SJCRH30 (cell line): Measurements from ENCODE around the gene PLIN4. TPM values are rescaled to one million over a fixed set of nuclear protein-coding genes. Genes with fewer than 3 reads are reported as not detected.
A peak's percentile ranks its signal among the peaks of the same experiment; 100 is the strongest.

ENCODE experiments used
- DNase-seq, 2 experiments: peaks; one replicate each; pipeline ENCODE4 v3.0.0-alpha.2; 2015 to 2020
- H3K27ac ChIP-seq: fragments of 250-450 bp; sonication (Bioruptor Pico); 2 replicates; pipeline ENCODE4 v1.5.1; 2020; ENCODE audit warnings: mild to moderate bottlenecking, moderate library complexity
- H3K27me3 ChIP-seq: fragments of 250-450 bp; sonication (Bioruptor Pico); 2 replicates; pipeline ENCODE4 v1.5.1; 2020; ENCODE audit warnings: mild to moderate bottlenecking, moderate library complexity
- H3K36me3 ChIP-seq: fragments of 250-450 bp; sonication (Bioruptor Pico); 2 replicates; pipeline ENCODE4 v1.5.1; 2020; ENCODE audit warnings: mild to moderate bottlenecking, moderate library complexity
- H3K4me1 ChIP-seq: fragments of 250-450 bp; sonication (Bioruptor Pico); 2 replicates; pipeline ENCODE4 v1.5.1; 2020; ENCODE audit warnings: mild to moderate bottlenecking, moderate library complexity
- H3K4me3 ChIP-seq: fragments of 250-450 bp; sonication (Bioruptor Pico); 2 replicates; pipeline ENCODE4 v1.5.1; 2020; ENCODE audit warnings: mild to moderate bottlenecking, moderate library complexity
- H3K9me3 ChIP-seq: fragments of 250-450 bp; sonication (Bioruptor Pico); replicated peaks from 2 replicates; pipeline ENCODE4 v1.5.1; 2020; ENCODE audit warnings: mild to moderate bottlenecking, moderate library complexity
- total RNA-seq: library from RNA; depleted of rRNA; stranded (reverse); fragments of >200 nt; shearing (Covaris generic); gene quantifications from 2 replicates; pipeline ENCODE4 v1.2.3, GENCODE V29; 2014

The PLIN4 gene
- total RNA-seq, 1 experiment from 2014 or later: 0.16 TPM

- no peak overlapping the region for H3K4me3 ChIP-seq
- peak; percentile 53 to 63 for DNase-seq
- H3K27ac ChIP-seq: no peak overlapping the region
- H3K36me3 ChIP-seq: no peaks in the 10 kb centered on the region
- H3K27me3 ChIP-seq: 0 out of 2 replicates have a peak, but pooled peaks cover 2% of the 10 kb centered on the region
- H3K4me1 ChIP-seq: peaks cover 8% of the 10 kb centered on the region; the same call in 1 of the 2 replicates
- no peaks in the 10 kb centered on the region for H3K9me3 ChIP-seq
Measured at GRCh38 chr19:4523306-4524110, 5.2 kb upstream of the PLIN4 start.

DNA sequence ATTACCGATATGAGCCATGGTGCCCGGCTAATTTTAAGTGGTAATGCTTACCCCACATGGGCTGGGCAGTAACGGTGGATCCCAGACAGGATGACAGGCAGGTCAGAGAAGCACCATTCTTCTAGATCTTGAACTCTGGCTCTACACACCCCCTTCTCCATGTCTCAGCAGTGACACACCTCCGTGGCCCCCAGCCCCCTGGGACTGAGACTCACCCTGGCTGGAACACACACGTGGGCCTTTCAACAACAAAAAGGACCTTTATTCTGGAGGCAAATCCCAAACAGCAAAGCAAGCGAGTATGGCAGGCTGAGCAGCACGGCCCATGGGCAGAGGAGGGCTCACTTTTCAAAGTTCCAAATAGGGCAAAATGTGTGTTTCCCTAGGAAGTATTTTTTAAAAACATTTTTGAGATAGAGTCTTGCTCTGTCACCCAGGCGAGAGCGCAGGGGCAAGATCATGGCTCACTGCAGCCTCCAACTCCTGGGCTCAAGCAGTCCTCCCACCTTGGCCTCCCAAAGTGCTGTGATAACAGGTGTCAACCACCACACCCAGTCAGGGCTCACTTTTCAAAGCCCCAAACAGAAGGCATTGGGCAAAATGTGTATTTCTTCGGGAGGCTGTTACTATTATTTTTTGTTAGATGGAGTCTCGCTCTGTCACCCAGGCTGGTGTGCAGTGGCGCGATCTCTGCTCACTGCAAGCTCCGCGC, 4.2 kb upstream of the PLIN4 start:
- DNase-seq: no peak
- no peak overlapping the region for H3K4me3 ChIP-seq
- no peaks in the 10 kb centered on the region for H3K9me3 ChIP-seq
- no peaks in the 10 kb centered on the region for H3K36me3 ChIP-seq
- peaks cover 9% of the 10 kb centered on the region; the same call in 1 of the 2 replicates for H3K4me1 ChIP-seq
- no peaks in the 10 kb centered on the region for H3K27me3 ChIP-seq
- no peak overlapping the region for H3K27ac ChIP-seq

GRCh38 chr19:4521888-4522242, 3.6 kb upstream of the PLIN4 start:
- H3K36me3 ChIP-seq: no peaks in the 10 kb centered on the region
- H3K4me3 ChIP-seq: no peak overlapping the region
- H3K9me3 ChIP-seq: no peaks in the 10 kb centered on the region
- DNase-seq: no peak
- H3K27me3 ChIP-seq: no peaks in the 10 kb centered on the region
- H3K4me1 ChIP-seq: peaks cover 15% of the 10 kb centered on the region
- H3K27ac ChIP-seq: no peak overlapping the region

DNA sequence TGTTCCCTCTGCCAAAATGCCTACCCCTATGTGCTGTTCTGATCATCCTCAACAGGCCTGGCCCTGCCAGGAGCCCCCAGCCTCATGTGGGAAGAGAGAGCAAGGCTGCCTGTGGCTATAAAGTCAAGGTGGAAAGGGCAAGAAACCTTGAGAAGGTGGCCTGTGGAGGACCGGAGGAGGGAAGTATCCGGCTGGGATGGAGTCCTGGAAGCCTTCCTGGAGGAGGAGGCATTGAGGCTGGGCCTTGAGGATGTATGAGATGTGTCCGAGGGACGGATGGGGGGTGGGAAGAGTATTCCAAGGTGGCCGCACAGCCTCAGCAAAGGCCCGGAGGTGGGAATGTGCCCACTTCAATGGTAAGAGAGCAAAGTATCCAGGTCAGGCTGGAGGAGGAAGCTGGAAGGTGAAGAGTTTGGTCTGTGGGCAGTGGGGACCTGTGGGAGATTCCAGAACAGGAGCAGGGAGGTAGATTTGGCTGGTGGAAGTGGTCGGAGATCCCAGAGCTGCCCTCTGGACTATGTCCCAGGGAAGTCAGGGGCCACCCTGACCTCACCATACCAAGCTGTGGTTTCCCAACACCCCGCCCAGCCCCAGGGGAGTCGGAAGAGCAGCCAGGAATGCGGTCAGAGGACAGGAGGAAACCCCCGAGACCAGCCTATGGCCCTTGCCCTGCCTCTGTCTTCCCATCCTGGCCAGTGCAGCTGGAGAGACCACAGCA, 3.0 kb upstream of the PLIN4 start:
- H3K9me3 ChIP-seq: no peaks in the 10 kb centered on the region
- H3K27me3 ChIP-seq: no peaks in the 10 kb centered on the region
- H3K27ac ChIP-seq: no peak overlapping the region
- DNase-seq: no peak
- H3K4me3 ChIP-seq: no peak overlapping the region
- H3K4me1 ChIP-seq: peaks cover 15% of the 10 kb centered on the region
- no peaks in the 10 kb centered on the region for H3K36me3 ChIP-seq

DNA sequence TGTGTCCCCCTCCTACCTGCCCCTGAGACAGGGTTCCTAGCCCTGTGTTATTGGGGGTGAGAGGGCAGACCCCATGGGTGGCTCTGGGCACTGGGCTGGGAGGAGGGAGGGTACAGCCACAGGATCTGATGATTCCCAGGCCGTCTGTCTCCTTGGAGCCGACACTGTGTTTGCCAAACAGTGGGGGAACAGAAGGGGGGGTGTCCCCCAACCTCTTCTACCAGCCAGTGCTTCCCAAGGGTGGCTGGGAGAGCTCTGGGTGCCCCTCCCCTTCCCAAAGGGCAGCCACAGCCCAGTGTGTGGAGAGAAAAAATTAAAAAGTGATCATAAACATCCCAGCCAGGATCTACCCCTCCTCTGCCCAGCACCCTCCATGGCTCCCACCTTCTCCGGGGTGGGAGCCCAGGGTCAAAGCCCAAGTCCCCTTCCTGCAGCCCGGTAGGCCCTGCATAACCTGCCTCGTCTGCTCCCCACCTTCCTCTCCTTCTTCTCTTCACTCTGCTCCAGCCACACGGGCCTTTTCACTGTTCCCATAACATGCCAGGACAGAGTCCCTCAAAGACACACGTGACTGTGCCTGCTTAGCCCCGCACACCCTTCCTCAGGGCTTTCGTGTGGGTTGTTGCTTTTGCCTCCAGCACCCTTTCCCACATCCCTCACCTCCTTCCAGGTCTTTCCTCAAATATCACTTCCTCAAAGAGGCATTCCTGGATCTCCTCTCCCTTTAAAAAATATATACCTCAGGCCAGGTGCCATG, 1.4 kb upstream of the PLIN4 start:
- H3K4me1 ChIP-seq: peaks cover 12% of the 10 kb centered on the region

DNA sequence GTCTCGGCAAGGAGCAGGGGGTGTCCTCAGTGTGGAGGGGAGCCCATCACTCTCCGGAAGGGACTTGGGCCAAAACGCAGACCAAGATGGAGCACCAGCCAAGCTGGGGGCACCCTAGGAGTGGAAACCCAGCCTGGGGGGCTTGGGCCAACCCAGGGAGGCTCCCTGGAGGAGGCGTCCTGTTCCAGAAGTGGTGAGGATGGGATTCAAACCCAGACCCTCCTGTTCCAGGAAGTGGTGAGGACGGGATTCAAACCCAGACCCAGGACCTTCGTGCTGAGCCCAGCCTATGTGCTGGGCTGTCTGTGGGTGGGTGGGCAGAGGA, 848 bp upstream of the PLIN4 start:
- no peaks in the 10 kb centered on the region for H3K9me3 ChIP-seq
- DNase-seq: no peak
- no peak overlapping the region for H3K27ac ChIP-seq
- no peaks in the 10 kb centered on the region for H3K27me3 ChIP-seq
- no peaks in the 10 kb centered on the region for H3K36me3 ChIP-seq
- peaks cover 12% of the 10 kb centered on the region for H3K4me1 ChIP-seq
- H3K4me3 ChIP-seq: no peak overlapping the region

More for the DNA sequence above, 1.4 kb upstream of the PLIN4 start:
- Histone ChIP-seq H3K27me3 (no peaks in the 10 kb centered on the region), H3K27ac (no peak overlapping the region), H3K36me3 (no peaks in the 10 kb centered on the region), H3K4me3 (no peak overlapping the region), H3K9me3 (no peaks in the 10 kb centered on the region)
- DNase-seq: no peak

GRCh38 chr19:4517451-4518057, 732 bp downstream of the PLIN4 start:
- no peak overlapping the region for H3K4me3 ChIP-seq
- no peaks in the 10 kb centered on the region for H3K36me3 ChIP-seq
- H3K9me3 ChIP-seq: no peaks in the 10 kb centered on the region
- peaks cover 12% of the 10 kb centered on the region for H3K4me1 ChIP-seq
- no peak overlapping the region for H3K27ac ChIP-seq
- no peak for DNase-seq
- H3K27me3 ChIP-seq: no peaks in the 10 kb centered on the region

GRCh38 chr19:4516939-4517300, 1.4 kb downstream of the PLIN4 start:
- H3K4me3 ChIP-seq: no peak overlapping the region
- no peaks in the 10 kb centered on the region for H3K9me3 ChIP-seq
- H3K36me3 ChIP-seq: no peaks in the 10 kb centered on the region
- no peak overlapping the region for H3K27ac ChIP-seq
- peak; percentile 45 to 52 for DNase-seq
- no peaks in the 10 kb centered on the region for H3K27me3 ChIP-seq
- peaks cover 12% of the 10 kb centered on the region for H3K4me1 ChIP-seq

DNA sequence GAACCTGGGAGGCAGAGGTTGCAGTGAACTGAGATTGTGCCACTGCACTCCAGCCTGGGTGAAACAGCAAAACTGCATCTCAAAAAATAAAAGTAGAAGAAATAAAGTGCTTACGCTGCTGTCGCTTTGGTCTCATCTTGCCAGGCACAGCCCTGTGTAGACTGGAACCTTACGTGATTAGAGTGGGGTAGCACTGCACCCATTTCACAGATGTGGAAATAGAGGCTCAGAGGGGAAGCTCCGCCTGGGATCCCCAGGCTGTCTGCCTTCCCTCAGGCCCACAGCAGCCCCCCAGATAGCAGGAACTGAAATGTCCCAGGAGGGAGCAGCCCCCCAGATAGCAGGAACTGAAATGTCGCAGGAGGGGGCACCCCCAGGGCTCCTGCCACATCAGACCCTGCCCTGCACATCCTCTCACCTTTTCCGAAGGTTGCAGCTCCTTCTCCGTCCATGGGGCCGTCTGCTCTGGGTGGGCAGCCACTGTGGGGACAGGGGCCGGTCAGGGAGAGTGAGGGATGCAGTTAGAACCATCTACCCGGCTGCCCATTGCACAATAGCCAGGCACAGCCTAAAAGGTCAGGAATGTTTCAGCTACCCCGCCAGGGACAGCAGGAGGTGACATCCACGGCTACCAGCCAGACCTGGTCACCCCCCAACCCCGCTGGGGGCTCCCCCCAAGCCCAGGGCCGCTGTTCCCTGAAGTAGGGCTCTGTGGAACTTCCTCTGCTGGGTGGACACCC, 1.9 kb downstream of the PLIN4 start:
- H3K4me1 ChIP-seq: peaks cover 7% of the 10 kb centered on the region
- H3K27me3 ChIP-seq: no peaks in the 10 kb centered on the region
- H3K4me3 ChIP-seq: no peak overlapping the region
- no peak overlapping the region for H3K27ac ChIP-seq
- H3K36me3 ChIP-seq: no peaks in the 10 kb centered on the region
- H3K9me3 ChIP-seq: no peaks in the 10 kb centered on the region
- no peak for DNase-seq

GRCh38 chr19:4515732-4516131, 2.6 kb downstream of the PLIN4 start:
- DNase-seq: no peak
- Histone ChIP-seq H3K36me3 (no peaks in the 10 kb centered on the region), H3K4me1 (peaks cover 7% of the 10 kb centered on the region), H3K27me3 (no peaks in the 10 kb centered on the region), H3K9me3 (no peaks in the 10 kb centered on the region), H3K27ac (no peak overlapping the region), H3K4me3 (no peak overlapping the region)

DNA sequence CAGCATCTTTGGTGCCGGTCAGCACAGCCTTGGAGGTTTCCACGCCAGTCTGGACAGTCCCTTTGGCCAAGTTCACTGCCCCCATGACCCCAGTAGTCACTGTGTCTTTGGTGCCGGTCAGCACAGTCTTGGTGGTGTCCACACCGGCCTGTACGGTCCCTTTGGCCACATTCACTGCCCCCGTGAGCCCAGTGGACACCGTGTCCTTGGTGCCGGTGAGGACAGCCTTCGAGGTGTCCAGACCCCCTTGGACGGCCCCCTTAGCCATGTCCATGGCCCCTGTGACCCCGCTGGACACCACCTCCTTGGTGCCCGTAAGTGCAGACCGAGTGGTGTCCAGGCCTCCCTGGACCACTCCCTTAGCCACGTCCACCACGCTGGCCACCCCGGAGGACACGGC, 5.0 kb downstream of the PLIN4 start:
- peaks cover 7% of the 10 kb centered on the region for H3K4me1 ChIP-seq

GRCh38 chr19:4512070-4512469, 6.2 kb downstream of the PLIN4 start:
- no peak overlapping the region for H3K27ac ChIP-seq
- H3K36me3 ChIP-seq: no peaks in the 10 kb centered on the region
- no peak for DNase-seq
- no peaks in the 10 kb centered on the region for H3K9me3 ChIP-seq
- H3K4me1 ChIP-seq: peaks cover 2% of the 10 kb centered on the region
- no peak overlapping the region for H3K4me3 ChIP-seq
- no peaks in the 10 kb centered on the region for H3K27me3 ChIP-seq

More for the DNA sequence above, 5.0 kb downstream of the PLIN4 start:
- Histone ChIP-seq H3K4me3 (no peak overlapping the region), H3K27me3 (no peaks in the 10 kb centered on the region), H3K9me3 (no peaks in the 10 kb centered on the region), H3K27ac (no peak overlapping the region), H3K36me3 (no peaks in the 10 kb centered on the region)
- DNase-seq: no peak

DNA sequence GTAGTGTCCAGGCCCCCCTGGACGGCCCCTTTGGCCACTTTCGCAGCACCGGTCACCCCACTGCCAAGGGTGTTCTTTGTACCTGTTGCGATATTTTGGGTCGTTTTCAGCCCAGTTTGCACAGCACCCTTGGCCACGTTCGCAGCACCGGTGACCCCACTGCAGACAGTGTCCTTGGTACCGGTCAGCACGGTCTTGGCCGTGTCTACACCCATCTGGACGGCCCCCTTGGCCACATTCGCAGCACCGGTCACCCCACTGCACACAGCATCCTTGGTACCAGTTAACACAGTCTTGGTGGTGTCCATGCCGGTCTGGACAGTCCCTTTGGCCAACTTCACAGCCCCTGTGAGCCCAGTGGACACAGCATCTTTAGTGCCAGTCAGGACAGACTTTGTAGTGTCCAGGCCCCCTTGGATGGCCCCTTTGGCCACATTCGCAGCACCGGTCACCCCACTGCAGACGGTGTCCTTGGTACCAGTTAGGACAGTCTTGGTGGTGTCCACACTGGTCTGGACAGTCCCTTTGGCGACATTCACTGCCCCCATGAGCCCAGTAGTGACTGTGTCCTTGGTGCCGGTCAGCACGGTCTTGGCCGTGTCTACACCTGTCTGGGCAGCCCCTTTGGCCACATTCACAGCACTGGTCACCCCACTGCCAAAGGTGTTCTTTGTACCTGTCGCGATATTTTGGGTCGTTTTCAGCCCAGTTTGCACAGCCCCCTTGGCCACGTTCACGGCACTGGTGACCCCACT, 6.8 kb downstream of the PLIN4 start:
- H3K27me3 ChIP-seq: no peaks in the 10 kb centered on the region
- no peak for DNase-seq
- H3K36me3 ChIP-seq: no peaks in the 10 kb centered on the region
- H3K9me3 ChIP-seq: no peaks in the 10 kb centered on the region
- no peak overlapping the region for H3K4me3 ChIP-seq
- H3K4me1 ChIP-seq: no peaks in the 10 kb centered on the region
- H3K27ac ChIP-seq: no peak overlapping the region
